Measurements from ENCODE around the gene ABHD18. TPM values are rescaled to one million over a fixed set of nuclear protein-coding genes. Genes with fewer than 3 reads are reported as not detected.

The ABHD18 gene
- polyA plus RNA-seq, 1 of the 3 experiments (the other 2 are of a cell fraction): 2.0 TPM

- Histone ChIP-seq H3K4me2 (no peak overlapping the region), H3K36me3 (replicated peaks in 1 of 2; ENCODE audit: control insufficient read depth in 1 of 2, insufficient read depth in 2 of 2, low read length in 1 of 2) (peaks cover 0 to 22% of the 10 kb centered on the region in 2 experiments), H3K9me3 (no peaks in the 10 kb centered on the region; the same call in 1 of the 2 replicates), H3K27ac (ENCODE audit: low read depth in 2 of 2, low read length in 1 of 2) (no peak overlapping the region), H3K9me2 (no peaks in the 10 kb centered on the region), H3K4me1 (ENCODE audit: control insufficient read depth in 1 of 2, insufficient read depth in 2 of 2, low read depth in 1 of 2, low read length in 1 of 2) (no peaks in the 10 kb centered on the region), H2AFZ (ENCODE audit: low read depth) (no peak overlapping the region), H4K20me1 (ENCODE audit: insufficient read depth) (no peaks in the 10 kb centered on the region), H3K9ac (no peak overlapping the region), H3K4me3 (ENCODE audit: low read depth in 2 of 2, low read length in 1 of 2) (no peak overlapping the region), H3K79me2 (ENCODE audit: insufficient read depth) (no peaks in the 10 kb centered on the region), H3K27me3 (ENCODE audit: insufficient read depth) (no peaks in the 10 kb centered on the region), H3F3A (replicated peaks; ENCODE audit: insufficient read depth) (peaks cover 3% of the 10 kb centered on the region)
- TF ChIP-seq CHD2 (IDR thresholded peaks at IDR 0.05; ENCODE audit: low read length, partially characterized antibody) (no peak), RFX5 (IDR thresholded peaks at IDR 0.05; ENCODE audit: low read length) (no peak), EP300 (IDR thresholded peaks at IDR 0.05; ENCODE audit: borderline replicate concordance in 1 of 2, low read depth in 1 of 2, low read length in 1 of 2) (no peak), RCOR1 (IDR thresholded peaks at IDR 0.05; ENCODE audit: low read length) (no peak), FOXM1 (IDR thresholded peaks at IDR 0.05; ENCODE audit: low read depth) (no peak), ZBTB33 (IDR thresholded peaks at IDR 0.05; ENCODE audit: borderline replicate concordance, low read depth) (no peak), YY1 (IDR thresholded peaks at IDR 0.05; ENCODE audit: low read depth) (no peak), SIN3A (IDR thresholded peaks at IDR 0.05; ENCODE audit: borderline replicate concordance, low read depth, low read length) (no peak), NFIC (IDR thresholded peaks at IDR 0.05; ENCODE audit: borderline replicate concordance) (no peak), SMC3 (IDR thresholded peaks at IDR 0.05; ENCODE audit: low read depth, low read length) (no peak), MXI1 (IDR thresholded peaks at IDR 0.05; ENCODE audit: low read depth, low read length) (no peak), TEAD4 (IDR thresholded peaks at IDR 0.05; ENCODE audit: borderline replicate concordance, insufficient read depth) (no peak), GATA2 (CRISPR knock-in tag; IDR thresholded peaks at IDR 0.05) (no peak), POLR2AphosphoS5 (IDR thresholded peaks at IDR 0.05; ENCODE audit: low read depth, low read length) (no peak), USF1 (IDR thresholded peaks at IDR 0.05; ENCODE audit: borderline replicate concordance, low read depth) (no peak), TAF1 (IDR thresholded peaks at IDR 0.05; ENCODE audit: borderline replicate concordance, low read depth, low read length) (no peak)
- TF ChIP-seq, protein P1, sequence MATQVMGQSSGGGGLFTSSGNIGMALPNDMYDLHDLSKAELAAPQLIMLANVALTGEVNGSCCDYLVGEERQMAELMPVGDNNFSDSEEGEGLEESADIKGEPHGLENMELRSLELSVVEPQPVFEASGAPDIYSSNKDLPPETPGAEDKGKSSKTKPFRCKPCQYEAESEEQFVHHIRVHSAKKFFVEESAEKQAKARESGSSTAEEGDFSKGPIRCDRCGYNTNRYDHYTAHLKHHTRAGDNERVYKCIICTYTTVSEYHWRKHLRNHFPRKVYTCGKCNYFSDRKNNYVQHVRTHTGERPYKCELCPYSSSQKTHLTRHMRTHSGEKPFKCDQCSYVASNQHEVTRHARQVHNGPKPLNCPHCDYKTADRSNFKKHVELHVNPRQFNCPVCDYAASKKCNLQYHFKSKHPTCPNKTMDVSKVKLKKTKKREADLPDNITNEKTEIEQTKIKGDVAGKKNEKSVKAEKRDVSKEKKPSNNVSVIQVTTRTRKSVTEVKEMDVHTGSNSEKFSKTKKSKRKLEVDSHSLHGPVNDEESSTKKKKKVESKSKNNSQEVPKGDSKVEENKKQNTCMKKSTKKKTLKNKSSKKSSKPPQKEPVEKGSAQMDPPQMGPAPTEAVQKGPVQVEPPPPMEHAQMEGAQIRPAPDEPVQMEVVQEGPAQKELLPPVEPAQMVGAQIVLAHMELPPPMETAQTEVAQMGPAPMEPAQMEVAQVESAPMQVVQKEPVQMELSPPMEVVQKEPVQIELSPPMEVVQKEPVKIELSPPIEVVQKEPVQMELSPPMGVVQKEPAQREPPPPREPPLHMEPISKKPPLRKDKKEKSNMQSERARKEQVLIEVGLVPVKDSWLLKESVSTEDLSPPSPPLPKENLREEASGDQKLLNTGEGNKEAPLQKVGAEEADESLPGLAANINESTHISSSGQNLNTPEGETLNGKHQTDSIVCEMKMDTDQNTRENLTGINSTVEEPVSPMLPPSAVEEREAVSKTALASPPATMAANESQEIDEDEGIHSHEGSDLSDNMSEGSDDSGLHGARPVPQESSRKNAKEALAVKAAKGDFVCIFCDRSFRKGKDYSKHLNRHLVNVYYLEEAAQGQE (IDR thresholded peaks at IDR 0.05; ENCODE audit: low read depth, low read length): no peak
- TF ChIP-seq, protein P2, sequence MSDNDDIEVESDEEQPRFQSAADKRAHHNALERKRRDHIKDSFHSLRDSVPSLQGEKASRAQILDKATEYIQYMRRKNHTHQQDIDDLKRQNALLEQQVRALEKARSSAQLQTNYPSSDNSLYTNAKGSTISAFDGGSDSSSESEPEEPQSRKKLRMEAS (IDR thresholded peaks at IDR 0.05; ENCODE audit: low read depth): no peak
- ChIA-PET CTCF (no interaction called here), POLR2A (no interaction called here)
- WGBS (ENCODE audit: low lambda C conversion rate): 90% methylated on average over 2 of the region's 2 CpGs
- no peak for DNase-seq
These were observed 27.9 kb downstream of the ABHD18 start for GRCh38 chr4:127993151-127993550.
